HG03280 (cell line): Measurements from ENCODE around the gene ACCSL.
A peak's percentile ranks its signal among the peaks of the same experiment; 100 is the strongest.

ENCODE experiments used
- ATAC-seq: cut with Tn5 transposase; IDR thresholded peaks from one replicate; pipeline ENCODE4 v1.9.1; 2021; ENCODE audit warnings: mild to moderate bottlenecking, moderate library complexity; ENCODE audit not compliant: unreplicated experiment

ACCSL gene

DNA sequence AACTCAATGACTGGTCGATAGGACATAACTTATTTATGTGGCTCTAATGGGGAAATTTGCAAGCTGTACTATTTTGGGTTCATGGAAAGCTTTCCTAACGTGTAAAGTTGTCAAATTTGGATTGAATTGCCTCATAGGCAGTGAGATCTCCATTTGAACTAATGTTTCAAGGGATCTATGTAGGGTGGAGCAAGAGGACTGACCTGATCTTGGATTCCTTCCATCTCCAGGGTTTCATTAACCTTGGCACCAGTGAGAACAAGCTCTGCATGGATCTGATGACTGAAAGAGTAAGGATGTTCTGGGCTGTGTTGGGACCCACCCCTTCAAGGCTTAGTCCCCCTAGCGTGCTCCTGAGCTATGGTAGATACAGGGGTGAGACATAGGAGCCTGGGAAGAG lies 2.1 kb downstream of the ACCSL start:
- ATAC-seq, result no peak

- no peak for ATAC-seq
Measured at GRCh38 chr11:44051171-44051570, 3.4 kb downstream of the ACCSL start.

- no peak for ATAC-seq
Measured at GRCh38 chr11:44057340-44057739, 9.6 kb downstream of the ACCSL start.

DNA sequence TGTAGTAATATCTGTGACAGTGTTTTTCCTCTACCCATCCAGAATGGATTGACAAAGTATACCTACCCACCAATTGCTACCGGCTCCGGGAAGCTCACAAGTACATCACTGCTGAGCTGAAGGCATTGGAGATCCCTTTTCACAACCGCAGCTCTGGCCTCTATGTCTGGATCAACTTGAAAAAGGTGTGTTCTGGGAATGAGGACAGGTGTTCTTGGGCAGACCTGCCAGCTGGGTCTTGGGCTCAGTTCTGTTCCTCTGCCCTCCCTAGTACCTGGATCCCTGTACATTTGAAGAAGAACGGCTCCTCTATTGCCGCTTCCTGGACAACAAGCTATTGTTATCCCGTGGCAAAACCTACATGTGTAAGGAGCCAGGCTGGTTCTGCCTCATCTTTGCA lies 10.5 kb downstream of the ACCSL start:
- ATAC-seq, result no peak

GRCh38 chr11:44065161-44065661 lies 17.4 kb downstream of the ACCSL start:
- ATAC-seq, result no peak

GRCh38 chr11:44065841-44066731 lies 18.3 kb downstream of the ACCSL start, which contains the start of gene ACCS:
ACCS (plus strand) TSS chr11:44066270; CDS start chr11:44067628, 1,358 bp downstream.
- peak; percentile 97 for ATAC-seq

DNA sequence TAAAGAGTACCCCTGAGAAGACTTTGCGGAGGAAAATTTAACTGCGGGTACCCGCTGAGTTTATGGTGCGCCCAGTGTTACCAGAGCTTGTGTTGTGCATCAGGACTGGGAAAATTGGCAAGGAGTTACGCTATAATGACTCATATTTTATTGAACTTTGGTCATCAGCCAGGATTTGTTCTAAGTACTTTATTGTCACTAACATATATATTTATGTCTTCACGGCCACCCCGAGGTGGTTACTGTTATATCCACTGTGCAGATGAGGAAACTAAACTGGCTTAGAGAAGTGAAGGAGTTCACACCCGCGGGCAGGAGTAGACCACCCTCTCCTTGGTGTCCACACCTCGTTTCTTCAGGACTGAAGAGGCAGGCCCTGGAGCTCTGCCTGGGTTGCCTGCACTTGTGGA lies 19.0 kb downstream of the ACCSL start:
- no peak for ATAC-seq

DNA sequence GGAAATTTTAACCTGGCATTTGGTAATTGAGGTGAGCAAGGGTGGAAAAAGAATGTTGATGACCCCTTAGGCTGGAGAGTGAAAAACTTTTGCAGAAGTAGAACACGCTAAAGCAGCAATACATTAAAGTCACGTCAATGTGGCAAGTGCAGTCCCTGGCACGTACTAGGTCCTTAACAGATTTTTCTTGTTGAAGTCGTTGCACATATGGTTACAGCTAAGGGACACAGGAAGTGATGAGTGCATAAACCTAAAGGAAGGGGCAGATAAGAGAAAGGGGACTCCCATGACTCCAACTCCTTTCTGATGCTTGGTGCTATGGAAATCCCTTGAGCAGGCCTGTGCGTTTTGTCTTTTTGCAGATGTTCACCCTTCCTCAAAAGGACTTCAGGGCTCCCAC lies 19.5 kb downstream of the ACCSL start:
- no peak for ATAC-seq

GRCh38 chr11:44068180-44068579 lies 20.4 kb downstream of the ACCSL start:
- ATAC-seq, result no peak

GRCh38 chr11:44071157-44071556 lies 23.4 kb downstream of the ACCSL start:
- no peak for ATAC-seq

DNA sequence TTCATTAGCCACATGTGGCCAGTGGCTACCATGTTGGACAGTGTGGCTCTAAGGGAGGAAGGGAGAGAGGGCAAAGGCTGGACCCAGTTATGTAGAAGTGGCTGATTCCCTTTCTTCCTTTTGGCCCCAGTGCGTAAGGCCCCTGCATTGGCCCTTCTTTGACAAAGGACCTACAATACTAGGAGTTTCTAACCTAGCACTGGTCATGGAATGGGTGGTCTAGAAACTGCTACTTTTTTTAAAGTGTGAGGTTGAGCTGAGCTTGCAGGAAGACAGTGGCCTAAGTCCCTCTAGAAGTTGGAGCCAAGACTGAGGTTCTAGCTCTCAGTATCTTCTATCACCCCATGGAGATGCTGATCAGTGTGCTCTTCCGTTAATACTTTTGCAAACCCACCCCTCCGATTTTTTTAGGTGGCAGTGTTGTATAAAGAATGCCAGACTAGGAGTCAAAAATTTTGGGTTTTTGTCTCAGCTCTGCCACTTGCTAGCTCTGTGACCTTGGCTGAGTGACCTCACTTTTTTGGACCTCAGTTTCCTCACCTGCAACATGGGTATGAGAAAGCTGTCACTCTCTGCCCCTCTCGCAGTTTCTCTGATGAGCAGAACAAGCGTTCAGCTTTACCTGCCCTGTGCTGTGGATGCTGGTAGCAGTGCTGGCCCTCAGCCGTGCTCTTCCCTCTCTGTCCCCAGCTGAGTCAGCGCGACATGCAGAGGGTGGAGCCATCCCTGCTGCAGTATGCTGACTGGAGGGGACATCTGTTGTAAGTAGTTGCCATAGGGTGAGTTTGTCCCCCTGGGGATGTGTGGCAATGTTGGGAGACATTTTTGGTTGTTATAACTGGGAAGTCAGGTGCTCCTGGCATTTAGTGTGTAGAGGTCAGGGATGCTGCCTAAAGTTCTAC lies 25.2 kb downstream of the ACCSL start:
- no peak for ATAC-seq

DNA sequence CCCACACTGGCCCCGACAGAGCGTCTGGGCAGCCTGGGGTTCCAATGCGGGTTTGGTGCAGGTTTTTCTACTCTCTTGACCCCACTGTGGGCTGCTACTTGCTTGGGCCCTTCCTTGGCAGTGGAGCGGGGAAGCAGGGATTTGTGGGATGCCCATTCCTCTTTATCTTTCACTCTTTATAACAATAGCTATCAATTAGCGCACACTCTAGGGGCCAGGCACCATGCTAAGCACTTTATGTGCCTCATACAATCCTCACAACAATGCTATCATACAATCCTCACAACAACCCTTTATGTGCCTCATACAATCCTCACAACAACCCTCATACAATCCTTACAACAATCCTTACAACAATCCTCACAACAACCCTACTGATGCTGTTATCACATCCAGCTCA lies 31.0 kb downstream of the ACCSL start:
- no peak for ATAC-seq

GRCh38 chr11:44079376-44079775 lies 31.6 kb downstream of the ACCSL start:
- no peak for ATAC-seq

GRCh38 chr11:44080951-44081350 lies 33.2 kb downstream of the ACCSL start:
- ATAC-seq, result no peak

DNA sequence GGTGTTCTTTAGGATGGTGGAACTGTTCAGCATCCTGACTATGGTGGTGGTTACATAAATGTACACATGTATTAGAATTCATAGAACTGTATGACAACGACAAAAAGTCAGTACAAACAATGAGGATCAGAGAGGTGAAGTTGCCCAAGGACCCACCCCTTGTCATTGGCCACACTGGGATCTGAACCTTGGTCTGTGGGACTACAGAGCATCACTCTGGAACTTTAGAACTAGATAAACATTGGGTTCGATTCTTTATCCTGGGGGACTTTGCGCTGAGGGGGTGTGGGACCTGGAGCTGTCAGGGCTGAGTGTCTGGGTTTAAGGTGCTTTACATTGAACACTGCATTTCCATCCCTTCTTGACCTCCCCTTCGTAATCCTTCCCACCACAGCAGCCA lies 34.9 kb downstream of the ACCSL start:
- ATAC-seq, result no peak

DNA sequence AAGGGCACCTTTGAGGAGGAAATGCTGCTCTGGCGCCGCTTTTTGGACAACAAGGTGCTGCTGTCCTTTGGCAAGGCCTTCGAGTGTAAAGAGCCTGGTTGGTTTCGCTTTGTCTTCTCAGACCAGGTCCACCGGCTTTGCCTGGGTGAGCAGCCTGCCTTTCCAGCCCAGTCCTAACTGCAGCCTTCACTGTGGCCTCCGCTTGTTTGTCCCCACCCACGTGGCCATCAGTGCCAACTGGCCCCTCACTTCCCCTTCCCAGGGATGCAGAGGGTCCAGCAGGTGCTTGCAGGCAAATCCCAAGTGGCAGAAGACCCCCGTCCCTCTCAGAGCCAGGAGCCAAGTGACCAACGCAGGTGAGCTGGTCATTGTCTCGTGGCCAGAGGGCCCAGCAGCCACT lies 35.7 kb downstream of the ACCSL start:
- ATAC-seq, result no peak

DNA sequence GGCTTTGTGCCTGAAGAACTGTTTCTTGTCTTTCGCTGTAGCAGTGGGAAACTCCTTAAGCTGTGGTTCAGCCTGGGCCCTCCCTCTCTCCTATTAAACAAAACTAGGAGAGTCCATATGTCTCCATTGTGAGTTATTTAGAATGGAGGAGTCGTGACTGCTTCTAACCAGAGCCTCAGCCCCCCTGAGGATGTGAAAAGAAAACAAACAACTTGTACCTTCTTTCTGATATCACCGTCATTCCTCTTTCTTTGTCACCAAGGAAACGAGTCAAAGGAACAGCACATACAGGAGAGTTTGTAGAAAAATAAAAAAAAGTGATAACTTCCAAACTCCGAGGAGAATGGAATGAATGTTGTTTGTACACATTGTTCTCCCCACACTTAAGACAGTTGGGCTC lies 36.1 kb downstream of the ACCSL start:
- no peak for ATAC-seq

DNA sequence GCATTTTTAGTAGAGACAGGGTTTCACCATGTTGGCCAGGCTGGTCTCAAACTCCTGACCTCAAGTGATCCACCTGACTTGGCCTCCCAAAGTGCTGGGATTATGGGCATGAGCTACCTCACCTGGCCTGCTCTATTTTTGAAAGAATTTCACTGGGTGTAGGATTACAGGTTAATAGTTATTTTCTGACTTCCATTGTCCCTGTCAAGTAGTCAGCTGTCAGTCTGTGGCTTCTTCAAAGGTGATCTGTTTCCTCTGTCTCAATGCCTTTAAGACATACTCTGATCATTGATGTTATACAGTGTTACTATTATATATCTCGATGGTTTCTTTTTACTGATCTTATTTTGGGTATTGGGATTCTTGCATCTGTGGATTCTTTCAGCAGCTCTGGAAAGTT lies 37.5 kb downstream of the ACCSL start:
- no peak for ATAC-seq

GRCh38 chr11:44088377-44088776 lies 40.6 kb downstream of the ACCSL start:
- no peak for ATAC-seq

- no peak for ATAC-seq
Measured at GRCh38 chr11:44088871-44089270, 41.1 kb downstream of the ACCSL start.

GRCh38 chr11:44090539-44090938 lies 42.8 kb downstream of the ACCSL start:
- ATAC-seq, result no peak
